Mucosa of stomach (tissue), 1 donor: ENCODE measurements around the gene TNFSF10.

Experiments used
- H3K27me3 ChIP-seq: one replicate; pipeline ENCODE4 v1.7.0; 2013; ENCODE audit warnings: mild to moderate bottlenecking, low read length; ENCODE audit not compliant: control insufficient read depth, insufficient read depth
- H3K36me3 ChIP-seq: one replicate; pipeline ENCODE4 v1.7.0; 2013; ENCODE audit warnings: low read length; ENCODE audit not compliant: control insufficient read depth, insufficient read depth
- H3K4me1 ChIP-seq: one replicate; pipeline ENCODE4 v1.7.0; 2013; ENCODE audit warnings: mild to moderate bottlenecking, low read length; ENCODE audit not compliant: control insufficient read depth, insufficient read depth
- H3K4me3 ChIP-seq: one replicate; pipeline ENCODE4 v1.7.0; 2013; ENCODE audit warnings: low read length
- H3K9ac ChIP-seq: one replicate; pipeline ENCODE4 v1.7.0; 2013; ENCODE audit warnings: mild to moderate bottlenecking, low read length, moderate library complexity
- H3K9me3 ChIP-seq: one replicate; pipeline ENCODE4 v1.7.0; 2013; ENCODE audit warnings: mild to moderate bottlenecking, low read length, moderate library complexity; ENCODE audit not compliant: control insufficient read depth
- donor health status: Pancreatic carcinoma.

Gene TNFSF10

GRCh38 chr3:172464306-172464705, 58.9 kb downstream of the TNFSF10 start:
- no peaks in the 10 kb centered on the region for H3K27me3 ChIP-seq
- no peak overlapping the region for H3K4me3 ChIP-seq
- H3K4me1 ChIP-seq = peaks cover 5% of the 10 kb centered on the region
- no peaks in the 10 kb centered on the region for H3K36me3 ChIP-seq
- no peak overlapping the region for H3K9ac ChIP-seq
- no peaks in the 10 kb centered on the region for H3K9me3 ChIP-seq

- no peaks in the 10 kb centered on the region for H3K27me3 ChIP-seq
- H3K4me1 ChIP-seq = peaks cover under 1% of the 10 kb centered on the region
- no peak overlapping the region for H3K9ac ChIP-seq
- H3K4me3 ChIP-seq = no peak overlapping the region
- no peaks in the 10 kb centered on the region for H3K36me3 ChIP-seq
- H3K9me3 ChIP-seq = no peaks in the 10 kb centered on the region
Observed at GRCh38 chr3:172461530-172462138, 61.6 kb downstream of the TNFSF10 start.

- H3K9ac ChIP-seq = no peak overlapping the region
- H3K36me3 ChIP-seq = no peaks in the 10 kb centered on the region
- no peaks in the 10 kb centered on the region for H3K9me3 ChIP-seq
- H3K27me3 ChIP-seq = peaks cover 2% of the 10 kb centered on the region
- H3K4me3 ChIP-seq = no peak overlapping the region
- no peaks in the 10 kb centered on the region for H3K4me1 ChIP-seq
Observed at GRCh38 chr3:172456404-172456803, 66.8 kb downstream of the TNFSF10 start.
